ENCODE data around the gene MS4A12.
"Not testable (repeated sequence)": the region's sequence is repeated elsewhere in the genome, so short reads cannot be mapped to it uniquely, and the experiment has no call there.

MS4A12 gene

DNA sequence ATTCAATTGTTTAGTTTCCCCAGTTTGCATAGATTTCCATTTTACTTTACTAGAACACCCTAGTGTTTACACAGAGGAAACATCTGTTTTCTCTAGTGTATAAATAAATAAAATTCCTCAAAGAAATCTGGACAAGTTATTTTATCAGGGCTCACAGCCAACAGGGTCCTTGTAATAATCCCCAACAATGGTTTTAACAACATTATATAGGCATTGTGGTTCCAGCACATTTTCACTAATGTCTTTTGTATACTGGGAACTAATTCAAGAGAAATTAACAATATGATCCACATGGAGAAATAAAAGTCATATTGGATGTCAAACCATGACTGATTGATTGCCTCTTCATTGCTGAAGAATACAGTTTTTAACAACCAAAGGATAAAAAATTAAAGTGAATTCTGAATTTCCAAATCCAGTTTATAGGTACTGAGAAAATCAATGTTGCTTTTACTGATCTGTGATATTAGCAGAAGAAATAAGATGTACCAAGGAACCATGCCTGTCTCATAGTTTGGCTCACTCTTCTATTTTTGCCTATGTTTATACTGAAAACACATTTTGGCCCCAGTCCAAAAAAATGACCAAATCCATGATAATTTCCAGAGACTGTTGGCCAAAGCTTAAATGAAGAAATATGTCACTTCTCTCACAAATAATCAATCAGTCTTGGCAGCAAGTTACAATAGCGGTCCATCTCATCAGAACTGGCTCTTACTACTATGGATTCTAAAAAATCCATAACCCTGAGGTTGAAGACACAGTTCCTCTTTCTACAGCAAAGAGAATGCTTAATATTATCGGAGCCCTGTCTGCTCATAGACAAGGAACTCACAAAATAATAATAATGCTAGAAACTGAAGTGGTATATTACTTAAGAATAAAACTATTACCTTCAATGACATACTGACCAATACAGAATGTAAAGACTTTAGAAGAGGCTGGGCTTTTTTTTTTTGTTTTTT is 21.2 kb downstream of the MS4A12 start:
- no peak for DNase-seq (ENCODE audit: low spot score)

DNA sequence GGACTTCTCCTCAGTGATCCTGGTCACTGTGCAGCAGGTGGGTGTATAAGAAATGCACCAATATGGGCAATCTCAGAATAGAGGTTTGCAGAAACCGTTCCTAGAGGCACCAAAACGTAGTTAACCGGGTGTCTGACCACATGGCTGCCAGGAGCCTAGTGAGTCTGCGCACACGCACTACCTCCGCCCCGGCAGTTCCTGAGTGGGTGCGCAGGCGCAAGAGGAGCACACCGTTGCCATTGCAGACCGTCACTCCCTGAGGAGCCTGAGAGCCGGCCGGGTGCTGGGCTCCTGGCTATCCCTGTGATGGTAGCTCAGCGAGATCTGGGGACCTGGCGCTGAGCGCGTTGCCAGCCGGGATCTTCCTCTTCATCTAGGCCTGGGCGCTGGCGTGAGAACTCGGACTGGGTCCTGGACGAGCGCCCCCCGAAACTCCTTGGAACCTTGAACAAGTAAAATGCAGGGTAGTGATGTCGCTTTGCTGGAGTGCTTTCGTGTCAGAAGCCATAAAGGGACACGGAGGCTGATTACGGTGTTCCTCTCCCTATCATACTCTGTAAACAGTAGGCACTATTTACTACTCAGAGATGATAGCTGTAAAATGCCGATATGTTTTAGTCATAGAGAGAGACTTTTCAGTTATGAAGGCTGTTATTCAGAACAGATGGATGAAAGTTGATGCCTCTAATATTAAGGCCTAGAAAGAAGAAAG is 22.7 kb downstream of the MS4A12 start, which contains the start of gene MS4A13:
Gene MS4A13 (plus strand): TSS at position 249 of the 712 bp plus-strand sequence. CDS start 2,692 bp downstream, outside the sequence.
- no peak for DNase-seq (ENCODE audit: low spot score)

DNA sequence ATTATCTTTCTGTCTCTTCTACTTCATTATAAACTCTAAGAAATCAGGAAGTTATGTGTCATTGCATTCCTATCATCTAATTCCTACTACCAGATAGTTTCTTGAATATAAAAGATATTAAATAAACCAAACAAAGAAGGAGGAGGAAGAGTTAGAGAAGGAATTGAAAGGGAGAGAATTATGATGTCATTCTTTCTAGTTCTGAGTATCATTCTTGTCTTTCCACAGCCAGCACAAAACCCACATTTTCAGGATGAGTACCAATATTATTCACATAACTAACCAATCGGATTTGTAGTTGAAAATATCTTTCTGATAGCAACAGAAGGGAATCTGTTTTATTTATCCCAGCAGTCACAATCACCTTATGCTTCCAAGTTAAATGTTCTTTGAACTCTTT is 35.9 kb downstream of the MS4A12 start:
- DNase-seq (ENCODE audit: low spot score) = no peak

DNA sequence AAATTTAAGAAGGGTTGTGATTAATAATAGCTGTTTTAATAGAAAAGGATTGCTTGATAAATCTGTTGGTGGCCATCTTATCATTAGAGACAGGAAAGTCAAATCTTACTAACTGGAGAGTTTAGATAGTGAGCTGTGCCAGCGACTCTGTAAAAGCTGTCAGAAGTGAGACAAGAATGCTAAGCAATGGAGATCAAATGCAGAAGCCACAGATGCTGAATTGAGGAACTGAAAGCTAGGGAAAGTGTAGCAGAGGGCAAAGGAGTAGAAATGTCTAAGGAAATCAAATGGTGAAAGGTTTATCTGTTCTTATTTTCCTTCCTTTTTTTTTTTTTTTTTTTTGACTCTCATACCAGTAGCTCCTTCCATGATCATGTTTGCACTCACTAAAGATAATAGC is 36.4 kb downstream of the MS4A12 start:
- no peak for DNase-seq (ENCODE audit: low spot score)

DNA sequence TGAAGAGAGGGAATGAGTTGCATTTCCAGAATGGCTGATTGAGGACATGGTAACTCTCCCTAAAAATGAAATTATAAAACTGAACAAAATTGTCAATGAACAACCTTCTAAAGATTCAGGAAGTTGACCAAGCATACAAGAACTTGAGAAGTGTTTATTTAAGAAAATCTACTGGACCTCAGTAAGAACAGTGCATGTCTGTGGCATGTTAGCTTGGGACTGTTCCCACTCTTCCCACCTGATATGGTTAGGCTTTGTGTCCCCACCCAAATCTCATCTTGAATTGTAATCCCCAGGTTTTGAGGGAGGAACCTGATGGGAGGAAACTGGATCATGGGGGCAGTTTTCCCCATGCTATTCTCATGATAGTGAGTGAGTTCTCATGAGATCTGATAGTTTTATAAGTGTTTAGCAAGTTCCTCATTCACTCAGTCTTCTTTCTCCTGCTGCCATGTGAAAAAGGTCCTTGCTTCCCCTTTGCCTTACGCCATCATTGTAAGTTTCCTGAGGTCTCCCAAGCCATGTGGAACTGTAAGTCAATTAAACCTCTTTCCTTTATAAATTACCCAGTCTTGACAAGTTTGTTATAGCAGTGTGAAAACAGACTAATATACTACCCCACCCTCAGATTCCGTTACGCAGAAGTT is 38.0 kb downstream of the MS4A12 start:
- DNase-seq (ENCODE audit: low spot score) = no peak

DNA sequence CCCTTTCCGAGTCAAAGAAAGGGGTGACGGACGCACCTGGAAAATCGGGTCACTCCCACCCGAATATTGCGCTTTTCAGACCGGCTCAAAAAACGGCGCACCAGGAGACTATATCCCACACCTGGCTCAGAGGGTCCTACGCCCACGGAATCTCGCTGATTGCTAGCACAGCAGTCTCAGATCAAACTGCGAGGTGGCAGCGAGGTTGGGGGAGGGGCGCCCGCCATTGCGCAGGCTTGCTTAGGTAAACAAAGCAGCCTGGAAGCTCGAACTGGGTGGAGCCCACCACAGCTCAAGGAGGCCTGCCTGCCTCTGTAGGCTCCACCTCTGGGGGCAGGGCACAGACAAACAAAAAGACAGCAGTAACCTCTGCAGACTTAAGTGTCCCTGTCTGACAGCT is 39.8 kb downstream of the MS4A12 start:
- DNase-seq (ENCODE audit: low spot score) = not testable (repeated sequence)

DNA sequence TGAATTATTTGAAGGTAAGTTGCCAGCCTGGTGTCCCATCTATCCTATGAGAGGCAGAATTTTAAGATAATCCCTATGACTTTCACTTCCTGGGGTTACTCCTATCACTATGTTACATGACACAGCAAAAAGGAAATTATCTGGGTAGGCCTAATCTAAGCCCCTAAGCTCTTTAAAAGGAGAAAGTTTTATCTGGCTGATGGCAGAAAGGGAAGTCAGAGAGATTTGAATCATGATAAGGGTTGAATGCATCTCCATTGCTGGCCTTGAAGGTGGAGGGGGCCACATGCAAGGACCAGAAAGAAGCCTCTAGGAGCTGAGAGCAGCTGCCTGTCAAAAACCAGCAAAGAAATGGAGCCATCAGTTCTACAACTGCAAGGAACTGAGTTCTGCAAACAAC is 46.0 kb downstream of the MS4A12 start:
- DNase-seq (ENCODE audit: low spot score) = not testable (repeated sequence)

DNA sequence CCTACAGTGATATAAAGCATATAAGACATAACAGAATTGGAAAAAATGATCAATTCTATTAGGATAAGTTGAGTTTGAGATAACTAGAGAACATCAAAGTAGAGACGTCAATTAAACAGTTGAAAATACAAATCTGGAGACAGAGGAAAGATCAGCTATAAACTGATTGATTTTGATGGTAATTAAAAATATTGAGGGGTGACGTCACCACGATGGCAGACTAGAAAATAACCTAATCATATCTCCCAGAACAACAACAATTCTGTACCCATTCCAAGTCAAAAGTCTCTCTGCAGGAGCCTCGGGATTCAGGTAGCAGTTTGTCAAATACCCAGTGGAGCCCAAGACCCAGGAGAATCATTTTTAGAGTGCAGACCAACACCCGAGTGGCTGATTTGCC is 51.5 kb downstream of the MS4A12 start:
- DNase-seq (ENCODE audit: low spot score) = no peak
